Upper lobe of right lung (tissue), 1 donor: ENCODE data around the gene CSDE1. TPM values are rescaled to one million over a fixed set of nuclear protein-coding genes. Genes with fewer than 3 reads are reported as not detected.

Experiments used
- ATAC-seq: fragments of 200-7000 bp; cut with Tn5 transposase; one replicate; pipeline ENCODE4 v1.9.1; 2020; ENCODE audit warnings: mild to moderate bottlenecking, moderate library complexity
- DNase-seq: peaks from one replicate; pipeline ENCODE4 v3.0.0-alpha.2; 2020
- H3K27ac ChIP-seq: fragments of 200-600 bp; one replicate; pipeline ENCODE4 v1.8.0; 2022
- H3K27me3 ChIP-seq: fragments of 200-600 bp; one replicate; pipeline ENCODE4 v1.8.0; 2022; ENCODE audit warnings: mild to moderate bottlenecking
- H3K36me3 ChIP-seq: fragments of 200-600 bp; one replicate; pipeline ENCODE4 v1.8.0; 2022
- H3K4me1 ChIP-seq: fragments of 200-600 bp; one replicate; pipeline ENCODE4 v1.8.0; 2022
- H3K4me3 ChIP-seq: fragments of 200-600 bp; one replicate; pipeline ENCODE4 v1.8.0; 2022; ENCODE audit warnings: mild to moderate bottlenecking
- H3K9me3 ChIP-seq: fragments of 200-600 bp; one replicate; pipeline ENCODE4 v1.8.0; 2022
- CTCF ChIP-seq: fragments of 200-600 bp; IDR thresholded peaks from one replicate; pipeline ENCODE4 v1.8.0; 2022; ENCODE audit warnings: antibody characterized with exemption
- intact Hi-C: fragments of 100-400 bp; cut with DNase I; formaldehyde crosslinking; loops from one replicate; pipeline ENCODE4 v1.11.0; 2022
- total RNA-seq: library from RNA; stranded (reverse); fragmentation: NEBNext Ultra II Directional; extraction: Animal tissue kit (Norgen Biotek cat#: 25700); gene quantifications from one replicate; pipeline ENCODE4 v1.2.1, GENCODE V29; 2021
- donor health status: DM: no; HTN: yes; CAD: no; lungs with severe emphysema.

Gene CSDE1
- total RNA-seq, 1 donor from 2014 or later, result 551 TPM

DNA sequence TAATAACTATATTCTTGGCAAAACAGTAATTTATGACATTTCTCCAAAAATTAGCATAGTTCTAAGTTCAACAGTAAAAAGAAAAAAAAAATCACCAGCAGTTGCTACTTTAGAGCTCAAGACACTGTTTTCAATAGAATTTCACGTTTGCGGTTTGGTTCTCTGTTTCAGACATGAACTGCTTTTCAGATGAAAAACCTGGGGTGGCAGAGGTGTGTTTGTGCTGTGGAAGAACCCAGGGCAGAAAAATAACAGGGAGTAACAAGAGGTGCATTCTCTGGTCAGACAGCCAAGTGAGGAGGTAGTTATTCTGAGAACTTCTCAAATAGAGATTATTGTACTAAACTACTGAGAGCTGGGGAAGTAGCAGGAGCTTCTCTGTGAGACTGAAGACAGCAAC is 50.2 kb downstream of the CSDE1 start:
- ATAC-seq (no peak), DNase-seq (no peak)
- Histone ChIP-seq H3K27me3 (no peaks in the 10 kb centered on the region), H3K27ac (no peak overlapping the region), H3K36me3 (peaks cover 75% of the 10 kb centered on the region), H3K4me1 (no peaks in the 10 kb centered on the region), H3K4me3 (no peak overlapping the region), H3K9me3 (no peaks in the 10 kb centered on the region)
- intact Hi-C loops, result no loop called here
- TF ChIP-seq CTCF, result no peak

GRCh38 chr1:114703242-114703641 is 54.5 kb downstream of the CSDE1 start:
- no peak overlapping the region for H3K27ac ChIP-seq
- no peak for ATAC-seq
- intact Hi-C loops, result no loop called here
- no peak overlapping the region for H3K4me3 ChIP-seq
- no peak for TF ChIP-seq CTCF
- no peaks in the 10 kb centered on the region for H3K4me1 ChIP-seq
- DNase-seq, result no peak
- no peaks in the 10 kb centered on the region for H3K9me3 ChIP-seq
- H3K36me3 ChIP-seq, result peaks cover 39% of the 10 kb centered on the region
- H3K27me3 ChIP-seq, result no peaks in the 10 kb centered on the region

GRCh38 chr1:114702737-114703136 is 55.0 kb downstream of the CSDE1 start:
- H3K9me3 ChIP-seq, result no peaks in the 10 kb centered on the region
- peaks cover 34% of the 10 kb centered on the region for H3K36me3 ChIP-seq
- intact Hi-C loops, result no loop called here
- no peak overlapping the region for H3K27ac ChIP-seq
- no peaks in the 10 kb centered on the region for H3K27me3 ChIP-seq
- H3K4me1 ChIP-seq, result no peaks in the 10 kb centered on the region
- no peak overlapping the region for H3K4me3 ChIP-seq
- DNase-seq, result no peak
- no peak for ATAC-seq
- TF ChIP-seq CTCF, result no peak

DNA sequence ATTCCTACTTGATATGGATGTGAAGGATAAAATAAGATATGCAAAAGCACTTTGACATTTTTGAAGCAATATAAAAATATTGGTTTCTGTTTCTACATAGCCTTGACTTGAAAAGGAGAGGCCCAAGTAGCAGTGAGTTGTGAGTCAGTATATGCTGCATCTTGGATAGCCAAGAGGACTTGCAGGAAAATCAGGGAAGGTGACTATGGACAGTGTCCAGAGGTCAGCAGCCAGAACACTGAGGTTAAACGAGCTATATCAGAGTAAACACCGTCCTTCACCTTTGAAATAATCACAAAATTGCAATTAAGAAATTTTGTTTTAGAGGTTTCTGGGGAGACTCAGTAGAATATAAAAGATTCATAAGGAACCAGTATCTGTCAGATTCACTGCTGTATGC is 55.9 kb downstream of the CSDE1 start:
- ATAC-seq (no peak), DNase-seq (no peak)
- Histone ChIP-seq H3K4me3 (no peak overlapping the region), H3K4me1 (no peaks in the 10 kb centered on the region), H3K36me3 (peaks cover 26% of the 10 kb centered on the region), H3K27me3 (no peaks in the 10 kb centered on the region), H3K9me3 (no peaks in the 10 kb centered on the region), H3K27ac (no peak overlapping the region)
- intact Hi-C loops, result no loop called here
- no peak for TF ChIP-seq CTCF

- H3K9me3 ChIP-seq, result no peaks in the 10 kb centered on the region
- intact Hi-C loops, result no loop called here
- H3K4me1 ChIP-seq, result no peaks in the 10 kb centered on the region
- DNase-seq (no peak), ATAC-seq (no peak)
- H3K27me3 ChIP-seq, result no peaks in the 10 kb centered on the region
- H3K36me3 ChIP-seq, result peaks cover 9% of the 10 kb centered on the region
- H3K27ac ChIP-seq, result no peak overlapping the region
- no peak overlapping the region for H3K4me3 ChIP-seq
- TF ChIP-seq CTCF, result no peak
These were observed 57.7 kb downstream of the CSDE1 start for GRCh38 chr1:114700036-114700600.

GRCh38 chr1:114696810-114697209 is 61.0 kb downstream of the CSDE1 start:
- intact Hi-C loops, result no loop called here
- no peaks in the 10 kb centered on the region for H3K36me3 ChIP-seq
- no peak for ATAC-seq
- peaks cover 5% of the 10 kb centered on the region for H3K27me3 ChIP-seq
- H3K4me3 ChIP-seq, result no peak overlapping the region
- H3K9me3 ChIP-seq, result no peaks in the 10 kb centered on the region
- no peak overlapping the region for H3K27ac ChIP-seq
- no peak for DNase-seq
- TF ChIP-seq CTCF, result no peak
- no peaks in the 10 kb centered on the region for H3K4me1 ChIP-seq
